Amniotic epithelial cell (primary cell): ENCODE measurements around the gene ADAMTS14.

Source experiments
- DNase-seq: peaks from one replicate; pipeline ENCODE4 v3.0.0-alpha.2; 2010; ENCODE audit warnings: low read depth

The ADAMTS14 gene

GRCh38 chr10:70784471-70784870 is 112.2 kb downstream of the ADAMTS14 start:
- peak; percentile 36 for DNase-seq

- no peak for DNase-seq
Observed at GRCh38 chr10:70785190-70785589, 112.9 kb downstream of the ADAMTS14 start, which contains the start of gene TBATA. Gene TBATA (minus strand): TSS chr10:70785377. CDS start chr10:70783379, 1,998 bp downstream.

- peak; percentile 78 for DNase-seq
Observed at GRCh38 chr10:70786799-70787415, 114.6 kb downstream of the ADAMTS14 start.

- no peak for DNase-seq
Observed at GRCh38 chr10:70791386-70792039, 119.2 kb downstream of the ADAMTS14 start.

- no peak for DNase-seq
Observed at GRCh38 chr10:70795613-70796012, 123.3 kb downstream of the ADAMTS14 start.

- no peak for DNase-seq
Observed at GRCh38 chr10:70797840-70798239, 125.5 kb downstream of the ADAMTS14 start.

GRCh38 chr10:70799124-70799523 is 126.8 kb downstream of the ADAMTS14 start:
- peak; percentile 34 for DNase-seq

GRCh38 chr10:70801854-70802253 is 129.5 kb downstream of the ADAMTS14 start:
- no peak for DNase-seq

- no peak for DNase-seq
Observed at GRCh38 chr10:70803775-70804420, 131.6 kb downstream of the ADAMTS14 start.

GRCh38 chr10:70804421-70804808 is 132.1 kb downstream of the ADAMTS14 start:
- DNase-seq, result peak; percentile 47

- DNase-seq, result no peak
Observed at GRCh38 chr10:70805619-70806215, 133.4 kb downstream of the ADAMTS14 start.

- no peak for DNase-seq
Observed at GRCh38 chr10:70806841-70807240, 134.5 kb downstream of the ADAMTS14 start.

GRCh38 chr10:70807556-70807955 is 135.2 kb downstream of the ADAMTS14 start:
- DNase-seq, result peak; percentile 60

GRCh38 chr10:70809011-70809611 is 136.8 kb downstream of the ADAMTS14 start:
- DNase-seq, result no peak

GRCh38 chr10:70809726-70810125 is 137.4 kb downstream of the ADAMTS14 start:
- no peak for DNase-seq

GRCh38 chr10:70810967-70811366 is 138.7 kb downstream of the ADAMTS14 start:
- DNase-seq, result no peak

GRCh38 chr10:70811881-70812280 is 139.6 kb downstream of the ADAMTS14 start:
- no peak for DNase-seq
